Effector CD4-positive, alpha-beta T cell (primary cell): ENCODE measurements around the gene SMCO1. TPM values are rescaled to one million over a fixed set of nuclear protein-coding genes. Genes with fewer than 3 reads are reported as not detected.
"Not testable (repeated sequence)": the region's sequence is repeated elsewhere in the genome, so short reads cannot be mapped to it uniquely, and the experiment has no call there.

Experiments used
- DNase-seq: peaks from one replicate; pipeline ENCODE4 v3.0.0-alpha.2; 2020
- total RNA-seq: gene quantifications from one replicate; lab custom pipeline; 2026; lab: John Stamatoyannopoulos, UW

The SMCO1 gene, protein sequence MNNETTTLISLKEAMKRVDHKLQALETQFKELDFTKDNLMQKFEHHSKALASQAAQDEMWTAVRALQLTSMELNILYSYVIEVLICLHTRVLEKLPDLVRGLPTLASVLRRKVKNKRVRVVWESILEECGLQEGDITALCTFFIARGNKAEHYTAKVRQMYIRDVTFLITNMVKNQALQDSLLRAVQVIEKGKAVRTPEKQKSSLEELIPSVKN
- total RNA-seq: not detected

DNA sequence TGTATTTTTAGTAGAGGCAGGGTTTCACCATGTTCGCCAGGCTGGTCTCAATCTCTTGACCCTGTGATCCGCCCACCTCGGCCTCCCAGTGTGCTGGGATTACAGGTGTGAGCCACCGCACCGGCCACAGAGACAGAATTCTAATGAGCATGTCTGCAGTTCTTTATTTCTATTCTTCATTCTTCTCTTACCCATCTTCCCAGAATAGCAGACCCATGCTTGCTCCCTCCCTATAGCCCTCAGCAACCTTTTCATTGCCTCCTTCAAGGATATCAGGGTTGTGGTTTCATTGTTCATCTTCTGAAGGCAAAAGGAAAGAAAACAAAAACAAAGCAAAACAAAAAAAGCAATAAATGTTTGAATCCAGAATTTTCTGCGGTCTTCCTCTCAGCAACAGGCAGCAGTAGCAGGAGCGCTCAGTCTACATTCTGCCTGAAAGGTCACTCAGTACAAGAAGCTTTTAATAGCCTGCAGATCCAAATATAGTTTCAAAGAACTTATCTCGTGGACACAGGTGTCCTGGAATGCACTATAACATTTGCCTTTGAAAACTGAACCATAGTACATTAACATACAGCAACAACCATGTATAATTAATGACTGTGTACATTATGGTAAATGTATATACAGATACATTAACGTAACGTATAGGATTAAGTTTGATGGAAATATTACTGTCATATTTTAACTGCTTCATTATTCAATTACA is at the start of gene SMCO1:
TSS of gene SMCO1 (minus strand) at position 434 of the 709 bp plus-strand sequence. CDS start at position 297, 137 bp downstream.
- DNase-seq: no peak

DNA sequence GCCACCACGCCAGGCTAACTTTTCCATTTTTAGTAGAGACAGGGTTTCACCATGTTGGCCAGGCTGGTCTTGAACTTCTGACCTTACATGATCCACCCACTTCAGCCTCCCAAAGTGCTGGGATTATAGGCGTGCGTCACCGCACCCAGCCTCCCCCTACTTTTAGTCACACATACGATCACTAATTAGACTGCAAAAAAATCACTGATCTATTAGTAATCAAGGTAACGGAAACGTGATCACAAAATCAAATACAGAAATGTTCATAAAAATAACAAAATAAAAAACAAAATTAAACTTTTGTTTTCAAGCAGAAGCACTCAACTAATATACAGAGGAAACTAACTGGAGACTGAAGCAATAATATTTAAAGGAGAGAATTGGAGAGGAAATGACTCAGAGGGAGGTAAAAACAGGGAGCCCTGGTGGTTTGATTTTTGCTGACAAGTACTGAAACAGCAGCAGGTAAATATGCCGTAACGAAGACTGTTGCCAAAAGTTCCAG is 48.6 kb upstream of the SMCO1 start:
- peak; percentile 13 for DNase-seq

DNA sequence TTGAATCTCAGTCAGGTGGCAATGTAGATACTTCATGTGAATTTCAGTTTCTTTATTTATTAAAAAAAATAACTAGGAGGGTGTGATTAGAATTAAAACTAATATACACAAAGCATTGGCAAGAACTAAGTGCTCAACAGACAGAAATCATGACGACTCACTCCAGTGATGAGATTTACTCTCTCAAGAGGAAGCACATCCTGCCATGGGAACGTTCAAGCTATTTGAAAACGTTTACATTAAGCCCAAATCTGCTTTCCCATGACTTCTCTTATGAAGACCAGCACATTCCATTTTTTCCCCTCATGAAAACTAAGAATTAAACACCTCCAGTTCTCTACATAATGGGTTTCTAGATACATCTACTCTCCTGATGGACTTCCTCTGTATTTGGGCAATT is 44.7 kb upstream of the SMCO1 start:
- DNase-seq: no peak

DNA sequence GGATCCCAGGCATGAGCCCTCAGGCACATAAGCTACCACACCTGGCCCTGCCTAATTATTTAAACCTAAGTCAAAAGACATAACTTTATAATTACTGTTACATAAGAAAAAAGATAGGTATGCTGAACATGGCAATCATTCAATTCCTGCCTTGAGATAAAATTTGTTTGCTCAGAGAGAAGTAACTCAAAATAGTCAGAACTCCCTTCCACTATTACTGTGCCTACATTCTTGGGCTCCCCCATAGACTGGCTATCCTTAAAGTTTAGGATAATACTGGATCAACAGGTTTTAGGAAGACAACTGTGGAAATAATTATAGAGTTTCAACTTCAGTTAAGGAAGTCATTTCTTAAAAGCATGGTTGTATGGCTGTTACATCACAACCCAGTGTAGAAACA is 43.3 kb upstream of the SMCO1 start:
- no peak for DNase-seq

DNA sequence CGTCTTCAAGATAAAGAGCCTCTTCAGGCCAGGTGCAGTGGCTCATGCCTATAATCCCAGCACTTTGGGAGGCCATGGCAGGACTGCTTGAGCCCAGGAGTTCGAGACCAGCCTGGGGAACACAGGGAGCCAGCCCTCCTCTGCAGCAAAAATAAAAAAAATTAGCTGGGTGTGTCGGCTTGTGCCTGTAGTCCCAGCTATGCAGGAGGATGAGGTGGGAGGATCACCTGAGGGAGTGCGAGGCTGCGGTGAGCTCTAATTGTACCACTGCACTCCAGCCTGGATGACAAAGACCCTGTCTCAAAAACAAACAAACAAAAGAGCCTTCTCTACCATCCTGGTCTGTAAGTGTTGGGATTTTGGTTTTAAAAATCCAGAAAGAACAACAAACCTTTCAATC is 42.1 kb upstream of the SMCO1 start:
- no peak for DNase-seq

DNA sequence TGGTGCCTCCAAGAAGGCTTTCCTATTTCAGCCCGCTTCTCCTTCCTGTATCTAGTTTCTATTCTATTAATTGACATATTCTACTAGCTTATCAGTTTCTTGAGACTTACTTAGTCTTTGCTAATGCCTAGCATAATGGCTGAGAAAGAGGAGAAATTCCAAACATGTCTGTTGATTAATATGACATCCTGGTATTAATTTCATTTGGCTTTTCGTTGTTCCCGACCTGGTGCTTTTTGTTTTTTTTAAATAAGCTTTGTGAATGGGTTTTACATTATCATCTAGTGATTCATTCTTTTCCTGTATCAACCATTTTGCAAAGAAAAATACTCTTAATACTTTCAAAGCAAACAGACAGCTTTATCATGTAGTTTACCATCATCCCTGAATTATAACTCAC is 40.1 kb upstream of the SMCO1 start:
- no peak for DNase-seq

DNA sequence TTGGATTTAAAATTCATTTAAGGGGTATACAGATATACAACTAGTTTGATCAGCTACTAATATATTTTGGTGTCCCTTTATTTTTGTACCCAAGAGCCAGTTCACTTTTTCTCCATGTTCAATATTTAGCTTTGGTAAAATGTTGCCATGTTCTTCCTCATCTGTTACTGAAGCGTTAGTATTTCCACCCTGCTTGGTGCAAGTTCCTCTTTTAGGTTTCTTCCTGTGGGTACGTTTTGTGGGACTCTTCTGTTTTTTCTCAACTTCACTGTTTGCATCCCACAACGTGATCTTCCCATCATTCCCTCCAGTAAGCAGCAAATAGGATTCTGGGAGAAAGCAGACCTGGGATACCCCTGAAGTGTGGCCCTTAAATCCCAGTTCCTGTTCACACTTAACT is 39.1 kb upstream of the SMCO1 start:
- DNase-seq: no peak

DNA sequence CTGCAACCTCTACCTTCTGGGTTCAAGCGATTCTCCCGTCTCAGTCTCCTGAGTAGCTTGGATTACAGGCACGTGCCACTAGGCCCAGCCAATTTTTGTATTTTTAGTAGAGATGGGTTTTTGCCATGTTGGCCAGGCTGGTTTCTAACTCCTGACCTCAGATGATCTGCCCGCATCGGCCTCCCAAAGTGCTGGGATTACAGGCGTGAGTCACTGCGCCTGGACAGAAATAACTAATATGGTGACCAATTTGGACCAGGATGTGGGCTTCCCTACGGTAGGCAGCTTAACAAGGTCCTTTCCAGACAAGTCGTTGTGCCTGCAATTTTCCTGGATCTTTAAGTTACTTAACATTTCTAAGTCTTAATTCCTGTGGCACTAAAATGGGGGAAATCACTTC is 38.4 kb upstream of the SMCO1 start:
- no peak for DNase-seq

DNA sequence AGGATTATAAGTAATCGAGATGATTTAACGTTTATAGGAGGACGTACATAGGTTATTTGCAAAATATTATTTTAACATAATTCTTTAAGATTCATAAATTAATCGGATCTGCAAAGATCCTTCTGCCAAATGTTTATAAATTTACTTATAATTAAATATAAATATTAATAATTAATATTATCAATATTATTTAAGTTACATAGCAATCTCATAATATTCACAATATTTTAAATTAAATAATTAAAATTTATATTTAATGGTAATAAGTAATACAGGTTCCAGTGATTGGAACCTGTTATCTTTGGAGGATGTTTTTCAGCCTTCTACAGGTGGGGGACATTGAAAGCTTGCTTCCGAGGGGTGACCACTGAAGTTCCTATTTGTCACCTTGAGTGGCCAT is 37.1 kb upstream of the SMCO1 start:
- DNase-seq: no peak

DNA sequence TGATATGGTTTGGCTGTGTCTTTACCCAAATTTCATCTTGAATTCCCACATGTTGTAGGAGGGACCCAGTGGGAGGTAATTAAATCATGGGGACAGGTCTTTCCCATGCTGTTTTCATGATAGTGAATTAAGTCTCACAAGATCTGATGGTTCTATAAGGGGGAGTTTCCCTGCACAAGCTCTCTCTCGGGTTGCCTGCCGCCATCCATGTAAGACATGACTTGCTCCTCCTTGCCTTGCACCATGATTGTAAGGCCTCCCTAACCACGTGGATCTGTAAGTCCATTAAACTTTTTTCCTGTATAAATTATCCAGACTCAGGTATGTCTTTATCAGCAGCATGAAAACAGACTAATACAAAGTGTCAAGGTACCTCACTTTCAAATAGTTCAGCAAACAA is 35.0 kb upstream of the SMCO1 start:
- not testable (repeated sequence) for DNase-seq

DNA sequence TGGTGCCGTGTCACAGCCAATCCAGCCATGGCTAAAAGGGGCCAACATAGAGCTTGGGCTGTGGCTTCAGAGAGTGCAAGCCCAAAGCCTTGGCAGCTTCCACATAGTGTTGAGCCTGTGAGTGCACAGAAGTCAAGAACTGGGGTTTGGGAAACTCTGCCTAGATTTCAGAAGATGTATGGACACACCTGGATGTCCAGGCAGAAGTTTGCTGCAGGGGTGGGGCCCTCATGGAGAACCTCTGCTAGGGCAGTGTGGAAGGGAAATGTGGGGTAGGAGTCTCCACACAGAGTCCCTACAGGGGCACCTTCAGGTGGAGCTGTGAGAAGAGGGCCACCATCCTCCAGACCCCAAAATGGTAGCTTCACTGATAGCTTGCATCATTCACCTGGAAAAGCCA is 34.2 kb upstream of the SMCO1 start:
- DNase-seq: not testable (repeated sequence)

DNA sequence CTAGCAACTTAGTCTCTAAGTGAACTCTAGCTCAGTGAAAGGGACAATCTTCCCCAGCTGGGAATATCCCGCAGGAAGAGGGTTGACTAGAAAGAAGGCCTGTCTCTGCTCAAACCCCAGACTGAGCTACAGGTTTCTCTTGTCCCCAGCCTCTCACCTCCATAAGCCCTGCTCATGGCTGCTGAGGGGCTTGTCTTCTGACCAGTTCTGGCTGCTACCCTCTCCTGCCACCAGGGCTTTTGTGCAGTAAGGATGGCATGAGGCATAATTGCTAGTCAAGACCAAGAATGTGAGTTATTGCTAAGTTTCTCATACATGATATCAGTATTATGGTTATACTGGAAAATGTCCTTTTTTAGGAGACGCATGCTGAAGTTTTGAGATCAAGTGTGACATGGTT is 31.9 kb upstream of the SMCO1 start:
- no peak for DNase-seq

DNA sequence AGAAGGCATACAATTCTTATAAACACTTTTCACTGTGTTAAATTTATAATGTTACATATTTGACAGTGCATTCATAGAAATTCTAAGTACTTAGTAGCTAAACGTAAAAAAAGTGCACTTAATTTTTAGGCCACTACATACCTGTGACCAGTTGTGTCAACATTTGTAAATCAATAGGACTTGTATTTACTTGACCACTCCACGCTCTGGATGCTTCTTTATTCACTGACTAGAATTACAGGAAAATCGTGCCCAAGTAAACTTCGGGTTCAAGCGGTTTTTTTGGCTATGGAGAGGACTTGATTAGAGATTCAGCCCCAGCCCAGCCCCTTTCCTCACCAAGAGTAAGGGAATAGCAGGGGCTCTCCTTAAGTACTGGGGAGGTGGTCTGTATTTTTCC is 31.4 kb upstream of the SMCO1 start:
- DNase-seq: no peak

DNA sequence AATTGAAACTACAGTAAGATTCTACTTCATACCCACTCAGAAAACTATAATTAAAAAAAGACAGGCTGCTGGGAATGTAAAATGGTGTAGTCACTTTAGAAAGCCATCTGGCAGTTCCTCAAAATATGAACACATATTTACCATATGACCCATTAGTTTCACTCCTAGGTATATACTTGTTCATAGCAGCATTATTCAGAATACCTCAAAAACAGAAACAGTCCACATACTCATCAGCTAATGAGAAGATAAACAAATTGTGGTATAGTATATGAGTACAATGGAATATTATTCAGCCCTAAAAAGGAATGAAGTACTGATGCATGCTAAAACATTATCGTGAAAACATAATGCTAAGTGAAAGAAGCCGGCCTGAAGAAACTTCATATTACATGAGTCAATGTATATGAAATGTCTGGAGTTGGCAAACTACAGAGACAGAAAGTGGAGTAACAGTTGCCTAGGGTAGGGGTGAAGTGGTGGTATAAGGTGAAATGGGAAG is 29.4 kb upstream of the SMCO1 start:
- DNase-seq: no peak

DNA sequence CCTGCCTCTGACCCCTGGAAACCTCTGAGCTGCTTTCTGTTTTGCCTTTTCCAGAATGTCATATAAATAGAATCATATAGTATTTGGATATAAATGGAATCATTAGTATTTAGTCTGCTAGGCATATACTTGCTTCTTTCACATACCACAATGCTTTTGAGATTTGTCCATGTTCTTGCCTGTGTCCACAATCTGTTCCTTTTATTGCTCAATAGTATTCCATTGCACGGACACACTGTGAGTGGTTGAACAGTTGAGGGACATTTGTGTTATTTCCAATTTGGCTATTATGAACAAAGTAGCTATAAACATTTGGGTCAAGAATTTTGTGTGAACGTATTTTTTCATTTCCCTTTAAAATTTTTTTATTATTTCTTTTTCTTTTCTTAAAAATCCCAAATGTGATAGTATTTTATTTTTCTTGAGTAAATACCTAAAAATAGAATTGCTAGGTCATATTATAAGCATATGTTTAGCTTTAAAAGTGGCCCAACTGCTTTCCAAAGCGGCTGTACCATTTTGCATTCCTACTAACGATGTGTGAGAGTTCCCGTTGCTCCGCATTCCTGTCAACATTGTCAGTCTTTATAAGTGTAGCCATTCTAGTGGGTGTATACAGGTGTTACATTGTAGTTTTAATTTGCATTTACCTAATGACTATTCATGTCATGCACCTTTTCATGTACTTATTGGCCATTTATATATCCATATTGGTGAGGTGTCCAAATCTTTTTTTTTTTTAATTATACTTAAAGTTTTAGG is 26.7 kb upstream of the SMCO1 start:
- DNase-seq: no peak

DNA sequence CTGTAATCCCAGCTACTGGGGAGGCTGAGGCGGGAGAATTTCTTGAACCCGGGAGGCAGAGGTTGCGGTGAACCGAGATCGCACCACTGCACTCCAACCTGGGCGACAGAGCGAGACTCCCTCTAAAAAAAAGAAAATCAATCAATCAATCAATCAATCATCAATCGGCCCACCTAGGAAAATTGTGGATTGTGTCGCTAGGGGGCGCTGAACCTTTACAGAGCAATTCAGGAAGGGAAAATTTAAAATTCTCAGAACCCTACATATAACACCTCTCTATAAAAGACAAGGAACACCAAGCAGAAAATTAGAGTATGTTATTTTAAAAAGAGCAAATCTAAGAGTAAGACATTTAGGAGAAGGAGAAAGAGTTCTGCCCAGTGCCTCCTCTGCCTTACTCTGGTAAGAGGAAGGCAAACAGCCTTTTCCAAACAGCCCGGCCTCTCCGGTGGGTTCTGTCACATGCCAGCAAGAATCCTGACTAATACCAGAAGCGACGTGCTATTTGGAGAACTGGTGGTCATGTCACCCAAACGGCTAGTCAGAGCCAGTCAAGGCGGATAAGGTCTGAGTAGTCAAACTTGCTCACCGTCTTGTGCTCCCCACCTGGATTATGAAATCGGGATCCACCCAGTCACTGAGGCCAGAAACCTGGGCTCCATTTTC is 22.3 kb upstream of the SMCO1 start:
- DNase-seq: peak; percentile 62

DNA sequence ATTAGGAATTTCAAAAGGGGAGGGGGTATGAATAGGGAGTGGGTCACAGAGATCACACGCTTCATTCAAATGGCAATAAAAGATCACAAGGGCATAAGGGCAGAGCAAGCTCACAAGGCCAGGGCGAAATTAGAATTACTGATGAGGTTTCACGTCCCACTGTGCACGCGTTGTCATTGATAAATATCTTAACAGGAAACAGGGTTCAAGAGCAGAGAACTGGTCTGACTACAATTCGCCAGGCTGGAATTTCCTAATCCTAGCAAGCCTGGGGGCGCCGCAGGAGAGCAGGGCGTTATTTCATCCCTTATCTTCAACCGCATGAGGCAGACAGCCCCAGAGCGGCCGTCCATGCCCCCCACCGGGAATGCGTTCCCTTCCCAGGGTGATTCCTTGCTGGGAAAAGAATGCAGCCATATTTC is 18.1 kb upstream of the SMCO1 start:
- DNase-seq: no peak

DNA sequence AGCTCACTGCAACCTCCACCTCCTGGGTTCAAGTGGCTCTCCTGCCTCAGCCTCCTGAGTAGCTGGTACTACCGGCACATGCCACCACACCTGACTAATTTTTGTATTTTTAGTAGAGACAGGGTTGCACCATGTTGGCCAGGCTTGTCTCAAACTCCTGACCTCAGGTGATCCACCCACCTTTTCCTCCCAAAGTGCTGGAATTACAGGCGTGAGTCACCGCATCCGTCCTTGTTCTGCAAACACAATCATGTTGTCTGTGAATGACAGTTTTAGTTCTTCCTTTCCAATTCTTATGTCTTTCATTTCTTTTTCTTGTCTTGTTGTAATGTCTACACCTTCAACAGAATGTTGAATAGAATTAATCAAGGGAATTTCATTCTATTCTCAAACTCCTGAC is 16.3 kb upstream of the SMCO1 start:
- no peak for DNase-seq

DNA sequence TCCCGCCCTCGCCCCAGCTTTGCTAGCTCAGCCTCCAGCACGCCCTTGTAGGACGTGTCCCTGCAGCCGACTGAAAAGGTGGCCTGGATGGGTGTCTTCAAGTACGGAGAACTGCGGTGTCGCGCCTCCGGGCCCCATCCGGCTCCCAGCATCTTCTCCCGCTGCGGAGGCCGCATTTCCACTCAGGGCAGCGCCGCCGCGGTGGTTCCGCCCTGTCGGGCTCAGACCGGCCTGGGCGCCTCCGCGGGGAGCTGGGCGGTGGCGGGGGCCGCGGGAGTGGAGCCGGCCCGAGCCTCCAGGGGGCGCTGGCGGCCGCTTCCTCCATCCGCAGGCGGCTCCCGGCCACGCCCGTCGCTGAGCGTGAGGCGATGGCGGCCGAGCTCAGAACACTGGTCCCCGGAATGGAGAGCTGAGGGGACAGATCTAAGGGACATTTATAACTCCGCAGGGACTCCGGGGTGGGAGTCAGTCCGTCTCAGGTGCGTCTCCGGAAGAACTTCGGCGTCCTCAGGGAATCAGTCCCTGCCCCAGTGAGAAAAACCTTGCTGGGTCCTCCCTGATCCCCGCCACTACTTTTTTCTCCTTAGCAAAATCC is 13.6 kb upstream of the SMCO1 start:
- peak; percentile 37 for DNase-seq

DNA sequence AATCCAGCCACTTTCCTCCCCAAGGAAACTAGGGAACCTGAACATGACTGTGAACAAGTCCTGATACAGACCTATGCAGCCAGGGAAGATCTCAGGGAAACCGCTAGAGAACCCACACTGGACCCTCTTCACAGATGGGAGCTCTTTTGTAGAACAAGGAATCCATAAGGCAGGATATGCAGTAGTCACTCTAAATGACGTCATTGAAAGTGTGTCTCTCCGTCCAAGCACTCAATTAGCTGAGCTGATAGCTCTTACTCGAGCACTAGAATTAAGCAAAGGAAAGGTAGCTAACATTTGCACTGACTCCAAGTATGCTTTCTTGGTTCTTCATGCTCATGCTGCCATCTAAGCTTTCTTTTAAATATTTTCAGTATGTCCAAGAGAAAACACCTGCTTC is 10.0 kb upstream of the SMCO1 start:
- DNase-seq: no peak

DNA sequence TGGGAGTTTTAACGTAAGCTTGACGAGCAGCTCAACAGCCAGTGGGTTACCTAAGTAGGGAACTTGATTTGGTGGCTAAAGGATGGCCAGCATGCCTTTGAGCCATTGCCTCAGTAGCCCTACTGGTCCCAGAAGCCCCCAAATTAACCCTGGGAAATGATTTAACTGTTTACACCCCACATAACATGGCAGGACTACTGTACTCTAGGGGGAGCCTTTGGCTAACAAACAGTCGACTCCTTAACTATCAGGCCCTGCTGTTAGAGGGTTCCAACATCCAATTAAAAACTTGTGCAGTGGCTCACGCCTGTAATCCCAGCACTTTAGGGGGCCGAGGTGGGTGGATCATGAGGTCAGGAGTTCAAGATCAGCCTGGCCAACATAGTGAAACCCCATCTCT is 9.4 kb upstream of the SMCO1 start:
- no peak for DNase-seq

DNA sequence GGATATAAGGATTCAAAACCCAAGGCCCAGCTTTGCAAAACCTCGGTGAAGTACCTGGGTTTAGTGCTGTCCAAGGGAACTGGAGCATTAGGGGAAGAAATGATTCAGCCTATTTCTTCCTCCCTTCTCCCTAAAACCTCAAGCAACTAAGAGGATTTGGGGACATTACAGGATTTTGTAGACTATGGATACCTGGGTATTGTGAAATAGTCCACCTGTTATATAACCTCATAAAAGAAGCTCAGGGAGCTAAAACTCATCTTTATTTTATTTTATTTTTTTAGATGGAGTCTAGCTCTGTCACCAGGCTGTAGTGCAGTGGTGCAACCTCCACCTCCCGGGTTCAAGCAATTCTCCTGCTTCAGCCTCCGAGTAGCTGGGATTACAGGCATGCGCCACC is 8.7 kb upstream of the SMCO1 start:
- DNase-seq: no peak

DNA sequence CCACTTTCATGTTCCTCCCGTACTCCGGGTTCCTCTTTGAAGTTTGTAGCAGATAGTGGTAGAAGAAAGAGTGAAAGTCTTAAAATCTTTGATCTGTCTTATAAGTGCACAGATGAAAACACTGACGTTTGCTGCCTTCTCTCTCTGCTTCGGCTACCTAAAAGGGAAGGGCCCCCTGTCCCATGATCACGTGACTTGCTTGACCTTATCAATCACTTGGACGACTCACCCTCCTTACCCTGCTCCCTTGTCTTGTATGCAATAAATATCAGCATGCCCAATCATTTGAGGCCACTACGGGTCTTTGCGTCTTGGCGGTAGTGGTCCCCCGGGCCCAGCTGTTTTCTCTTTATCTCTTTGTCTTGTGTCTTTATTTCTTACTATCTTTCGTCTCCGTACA is 6.1 kb upstream of the SMCO1 start:
- DNase-seq: not testable (repeated sequence)
